CD4-positive, alpha-beta T cell treated with Interleukin-15 for 4 hours (primary cell): Measurements from ENCODE around the gene KANSL2.
A peak's percentile ranks its signal among the peaks of the same experiment; 100 is the strongest.
"Not testable (repeated sequence)": the region's sequence is repeated elsewhere in the genome, so short reads cannot be mapped to it uniquely, and the experiment has no call there.

Experiments used
- DNase-seq: peaks from one replicate; pipeline ENCODE4 v3.0.0-alpha.2; 2020; ENCODE audit warnings: low spot score

Gene KANSL2

DNA sequence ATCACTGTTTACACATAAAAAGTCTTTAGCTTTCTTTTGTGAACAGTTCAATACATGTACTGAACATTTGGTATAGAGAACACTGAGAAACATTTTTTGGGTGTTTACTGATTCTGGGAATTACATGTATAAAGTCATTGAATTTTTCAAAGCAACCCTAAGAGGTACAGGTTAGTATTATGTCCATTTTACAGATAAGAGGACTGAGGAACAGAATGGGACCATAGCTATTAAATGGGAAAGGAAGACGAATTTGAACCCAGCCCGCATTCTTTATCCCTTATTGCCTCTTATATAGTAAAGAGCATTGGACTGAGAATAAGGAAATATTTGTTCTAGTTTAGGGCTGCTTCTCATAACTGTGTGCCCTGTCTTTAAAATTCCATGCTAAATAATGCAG is 889 bp upstream of the KANSL2 start:
- no peak for DNase-seq

- DNase-seq: not testable (repeated sequence)
Observed at GRCh38 chr12:48682533-48682905, 481 bp upstream of the KANSL2 start.

GRCh38 chr12:48681399-48681709 is 684 bp downstream of the KANSL2 start:
- DNase-seq: no peak

- no peak for DNase-seq
Observed at GRCh38 chr12:48680861-48681260, 1.2 kb downstream of the KANSL2 start.

GRCh38 chr12:48678551-48679185 is 3.4 kb downstream of the KANSL2 start:
- DNase-seq: no peak

- no peak for DNase-seq
Observed at GRCh38 chr12:48671231-48671856, 10.7 kb downstream of the KANSL2 start.

GRCh38 chr12:48668996-48669395 is 13.0 kb downstream of the KANSL2 start:
- DNase-seq: no peak

DNA sequence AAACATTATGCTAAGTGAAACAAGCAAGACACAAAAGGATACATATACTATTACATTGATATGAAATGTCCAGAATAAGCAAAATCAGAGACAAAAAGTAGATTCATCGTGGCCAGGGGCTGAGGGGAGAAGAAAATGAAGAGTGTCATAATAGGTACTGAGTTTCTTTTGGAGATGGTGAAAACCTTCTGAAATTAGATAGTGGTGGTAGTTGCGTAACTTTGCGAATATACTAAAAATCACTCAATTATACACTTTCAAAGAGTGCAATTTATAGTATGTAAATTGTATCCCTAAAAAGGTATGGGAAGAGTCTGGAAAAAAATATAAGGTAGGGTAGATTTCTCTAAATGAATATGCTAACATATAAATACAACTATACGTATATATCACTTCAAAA is 22.2 kb downstream of the KANSL2 start:
- no peak for DNase-seq

GRCh38 chr12:48651681-48652080 is 30.4 kb downstream of the KANSL2 start:
- DNase-seq: no peak

DNA sequence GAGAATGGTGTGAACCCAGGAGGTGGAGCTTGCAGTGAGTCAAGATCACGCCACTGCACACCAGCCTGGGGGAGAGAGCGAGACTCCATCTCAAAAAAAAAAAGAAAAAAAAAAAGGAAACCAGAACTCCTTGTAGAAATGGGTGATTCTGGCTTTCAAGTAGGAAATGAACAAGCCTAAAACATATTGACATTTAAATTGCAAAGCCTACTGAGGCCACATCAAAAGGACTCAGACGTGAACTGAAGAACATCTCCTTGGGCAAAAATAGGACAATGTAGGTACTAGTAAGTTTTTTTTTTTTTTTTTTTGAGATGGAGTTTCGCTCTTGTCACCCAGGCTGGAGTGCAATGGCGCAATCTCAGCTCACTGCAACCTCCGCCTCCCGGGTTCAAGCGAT is 36.7 kb downstream of the KANSL2 start:
- DNase-seq: not testable (repeated sequence)

DNA sequence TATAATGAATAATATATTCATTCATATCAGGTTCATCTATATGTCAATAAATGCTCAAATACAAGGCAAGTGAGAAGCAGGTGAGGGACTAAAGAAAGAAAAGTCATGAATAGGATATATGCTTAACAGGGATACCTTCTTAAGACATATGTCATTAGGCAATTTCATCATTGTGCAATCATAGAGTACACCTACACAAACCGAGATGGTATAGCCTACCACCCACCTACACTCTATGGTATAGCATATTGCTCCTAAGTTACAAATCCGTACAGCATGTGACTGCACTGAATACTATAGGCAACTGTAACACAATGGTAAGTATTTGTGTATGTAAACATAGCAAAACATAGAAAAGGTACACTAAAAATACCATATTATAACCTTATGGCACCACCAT is 39.0 kb downstream of the KANSL2 start:
- DNase-seq: no peak

- not testable (repeated sequence) for DNase-seq
Observed at GRCh38 chr12:48641752-48642555, 40.1 kb downstream of the KANSL2 start.

DNA sequence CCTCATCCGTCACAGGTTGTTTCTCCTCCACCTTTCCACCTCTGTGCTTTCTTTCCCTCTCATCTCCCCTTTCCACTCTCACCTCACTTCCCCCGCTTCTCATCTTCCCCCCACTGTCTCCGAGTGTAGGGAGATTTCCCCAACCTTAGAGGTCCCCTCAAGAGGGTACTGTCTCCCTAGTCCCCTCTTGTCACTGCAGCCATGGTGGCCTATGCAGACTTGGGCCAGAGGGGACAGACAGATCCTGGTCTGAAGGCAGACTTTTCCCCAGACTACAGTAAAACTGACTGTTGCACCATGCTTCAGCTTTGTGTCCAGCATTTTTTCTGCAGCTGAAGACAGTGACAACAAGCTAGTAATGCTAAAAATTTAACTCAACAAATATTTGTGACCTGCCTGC is 41.2 kb downstream of the KANSL2 start:
- no peak for DNase-seq

- no peak for DNase-seq
Observed at GRCh38 chr12:48640428-48640827, 41.6 kb downstream of the KANSL2 start.

GRCh38 chr12:48631071-48631470 is 51.0 kb downstream of the KANSL2 start:
- no peak for DNase-seq

DNA sequence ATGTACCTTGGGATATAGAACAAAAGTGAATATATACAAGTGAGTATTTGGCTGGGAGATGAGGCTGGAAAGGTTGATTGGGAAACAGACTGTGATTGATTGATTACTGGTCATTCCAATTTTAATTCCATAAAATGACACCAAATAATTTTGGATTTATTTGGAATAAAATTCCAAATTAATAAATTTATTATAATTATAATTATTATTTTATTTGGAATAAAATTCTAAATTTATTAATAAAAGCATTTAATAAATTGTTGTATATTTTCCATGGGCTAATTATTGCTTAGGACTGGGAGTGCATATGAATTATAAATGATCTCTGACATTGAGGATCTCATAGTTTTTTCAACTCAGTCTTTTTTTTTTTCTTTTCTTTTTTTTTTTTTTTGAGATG is 51.7 kb downstream of the KANSL2 start:
- DNase-seq: no peak

GRCh38 chr12:48629541-48629940 is 52.5 kb downstream of the KANSL2 start:
- no peak for DNase-seq

- no peak for DNase-seq
Observed at GRCh38 chr12:48627556-48627955, 54.5 kb downstream of the KANSL2 start.

DNA sequence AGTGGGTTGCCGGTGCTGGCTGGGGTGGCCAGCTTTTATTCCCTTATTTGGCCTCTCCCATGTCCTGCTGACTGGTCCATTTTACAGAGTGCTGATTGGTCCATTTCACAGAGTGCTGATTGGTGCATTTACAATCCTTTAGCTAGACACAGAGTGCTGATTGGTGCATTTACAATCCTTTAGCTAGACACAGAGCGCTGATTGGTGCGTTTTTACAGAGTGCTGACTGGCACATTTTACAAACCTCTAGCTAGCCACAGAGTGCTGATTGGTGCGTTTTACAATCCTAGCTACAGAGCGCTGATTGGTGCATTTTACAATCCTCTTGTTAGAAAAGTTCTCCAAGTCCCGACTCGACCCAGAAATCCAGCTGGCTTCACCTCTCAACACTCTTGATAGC is 59.0 kb downstream of the KANSL2 start:
- not testable (repeated sequence) for DNase-seq

DNA sequence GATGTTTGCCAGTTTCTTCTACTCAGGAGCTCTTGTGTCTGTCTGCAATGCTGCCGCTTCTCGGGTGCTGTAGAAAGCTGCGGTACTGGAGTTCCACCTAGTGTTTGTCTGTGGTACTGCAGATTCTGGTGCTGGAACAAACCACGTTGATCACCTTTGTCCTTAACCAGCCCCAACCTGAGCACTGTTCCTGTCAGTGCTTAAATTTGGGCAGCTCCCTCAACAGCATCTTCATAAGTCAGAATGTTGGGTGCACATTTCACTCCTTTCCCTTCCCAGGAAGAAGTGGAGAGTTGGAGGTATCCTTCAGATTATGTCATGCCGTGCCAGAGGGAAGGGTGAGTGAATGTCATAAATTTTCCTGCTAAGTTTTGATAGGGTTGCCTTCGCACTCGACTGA is 63.5 kb downstream of the KANSL2 start:
- peak; percentile 74 for DNase-seq

GRCh38 chr12:48615681-48616080 is 66.4 kb downstream of the KANSL2 start:
- no peak for DNase-seq

GRCh38 chr12:48613321-48613720 is 68.7 kb downstream of the KANSL2 start:
- DNase-seq: no peak
